ENCODE results near the gene TMEM52.

DNA sequence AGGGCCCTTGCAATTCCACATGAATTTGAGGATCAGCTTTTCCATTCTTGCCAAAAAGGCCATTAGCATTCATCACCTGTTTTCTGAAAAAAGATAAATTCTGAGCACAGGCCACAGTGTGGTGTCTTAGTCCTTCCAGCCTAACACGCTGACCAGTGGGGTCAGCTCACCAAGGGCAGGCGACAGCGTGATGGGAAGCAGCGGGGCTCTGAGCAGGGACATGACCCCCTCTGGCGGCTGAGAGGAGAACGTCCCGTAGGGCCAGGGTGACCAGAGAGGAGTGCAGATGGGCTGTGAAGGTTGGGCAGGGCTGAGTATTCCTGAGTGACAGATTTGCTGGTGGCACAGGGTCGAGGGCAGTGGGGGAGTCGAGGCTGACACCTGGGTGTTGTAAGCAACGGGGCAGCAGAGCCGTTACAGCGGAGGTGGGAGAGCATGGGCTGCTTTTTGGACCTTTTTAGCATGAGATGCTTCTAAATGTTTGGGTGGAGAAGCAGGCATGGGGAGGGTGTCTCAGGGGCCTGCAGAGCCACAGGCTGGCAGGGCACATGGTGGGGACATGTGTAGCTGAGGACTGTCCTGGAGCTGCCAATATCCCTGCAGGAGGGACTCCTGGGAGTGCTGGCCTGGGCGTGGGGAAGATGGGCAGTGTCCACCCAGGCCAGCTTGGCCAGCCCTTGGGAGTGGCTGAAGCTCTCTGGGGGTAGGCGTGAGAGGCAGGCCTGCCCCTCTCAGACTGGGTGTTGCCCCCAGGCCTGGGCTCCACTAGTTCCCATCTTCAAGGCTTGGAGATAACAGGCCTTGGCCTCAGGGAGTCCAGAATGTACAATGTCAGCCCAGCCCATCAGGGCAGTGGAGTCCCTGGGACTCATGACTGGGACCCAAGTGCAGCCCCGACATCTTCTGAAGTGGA lies 12.6 kb downstream of the TMEM52 start:
- TF ChIP-seq, protein P1, sequence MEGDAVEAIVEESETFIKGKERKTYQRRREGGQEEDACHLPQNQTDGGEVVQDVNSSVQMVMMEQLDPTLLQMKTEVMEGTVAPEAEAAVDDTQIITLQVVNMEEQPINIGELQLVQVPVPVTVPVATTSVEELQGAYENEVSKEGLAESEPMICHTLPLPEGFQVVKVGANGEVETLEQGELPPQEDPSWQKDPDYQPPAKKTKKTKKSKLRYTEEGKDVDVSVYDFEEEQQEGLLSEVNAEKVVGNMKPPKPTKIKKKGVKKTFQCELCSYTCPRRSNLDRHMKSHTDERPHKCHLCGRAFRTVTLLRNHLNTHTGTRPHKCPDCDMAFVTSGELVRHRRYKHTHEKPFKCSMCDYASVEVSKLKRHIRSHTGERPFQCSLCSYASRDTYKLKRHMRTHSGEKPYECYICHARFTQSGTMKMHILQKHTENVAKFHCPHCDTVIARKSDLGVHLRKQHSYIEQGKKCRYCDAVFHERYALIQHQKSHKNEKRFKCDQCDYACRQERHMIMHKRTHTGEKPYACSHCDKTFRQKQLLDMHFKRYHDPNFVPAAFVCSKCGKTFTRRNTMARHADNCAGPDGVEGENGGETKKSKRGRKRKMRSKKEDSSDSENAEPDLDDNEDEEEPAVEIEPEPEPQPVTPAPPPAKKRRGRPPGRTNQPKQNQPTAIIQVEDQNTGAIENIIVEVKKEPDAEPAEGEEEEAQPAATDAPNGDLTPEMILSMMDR (IDR thresholded peaks at IDR 0.05; ENCODE audit: poor library complexity), result peak; percentile 93
- no peak for TF ChIP-seq EZH2phosphoT487 (IDR thresholded peaks at IDR 0.05; ENCODE audit: low read depth, severe bottlenecking, unreplicated experiment)
- no peak for TF ChIP-seq EZH2 (IDR thresholded peaks at IDR 0.05; ENCODE audit: borderline replicate concordance)

All from hepatocyte (in vitro differentiated cells).